K562 (cell line): ENCODE results near the gene CRX. TPM values are rescaled to one million over a fixed set of nuclear protein-coding genes. Genes with fewer than 3 reads are reported as not detected.

Experiments used
- EP400 ChIP-seq: fragments of 450-650 bp; IDR thresholded peaks from 2 replicates; pipeline ENCODE4 v1.6.1; 2017; ENCODE audit warnings: antibody characterized with exemption, mild to moderate bottlenecking, moderate library complexity
- EWSR1 ChIP-seq: fragments of 450-650 bp; IDR thresholded peaks from 2 replicates; pipeline ENCODE4 v1.6.1; 2018; ENCODE audit warnings: borderline replicate concordance, mild to moderate bottlenecking, low read depth, moderate library complexity; ENCODE audit not compliant: partially characterized antibody
- HEY1 ChIP-seq: fragments of 250-450 bp; sonication (Bioruptor Pico); IDR thresholded peaks from 2 replicates; pipeline ENCODE4 v1.5.0; 2020; ENCODE audit warnings: mild to moderate bottlenecking, moderate library complexity, borderline replicate concordance
- HMG20B ChIP-seq: fragments of 250-450 bp; sonication (Bioruptor Pico); IDR thresholded peaks from 2 replicates; pipeline ENCODE4 v1.5.0; 2021; ENCODE audit warnings: mild to moderate bottlenecking
- LEF1 ChIP-seq: fragments of 450-650 bp; IDR thresholded peaks from 2 replicates; pipeline ENCODE4 v1.6.1; 2016; ENCODE audit warnings: mild to moderate bottlenecking
- MIER1 ChIP-seq: fragments of 450-650 bp; IDR thresholded peaks from 2 replicates; pipeline ENCODE4 v1.6.1; 2016; ENCODE audit warnings: antibody characterized with exemption, mild to moderate bottlenecking, low read depth
- PHB2 ChIP-seq: fragments of 450-650 bp; IDR thresholded peaks from 2 replicates; pipeline ENCODE4 v1.6.1; 2017; ENCODE audit warnings: low read depth
- POLR3A ChIP-seq: IDR thresholded peaks from 2 replicates; pipeline ENCODE4 v1.6.1; 2011; ENCODE audit warnings: borderline replicate concordance, mild to moderate bottlenecking, moderate library complexity; ENCODE audit not compliant: insufficient read length, insufficient read depth; ENCODE audit errors: extremely low read depth
- SAFB2 ChIP-seq: fragments of 200-400 bp; formaldehyde crosslinking; IDR thresholded peaks from 2 replicates; pipeline ENCODE4 v1.6.1; 2018; ENCODE audit warnings: borderline replicate concordance, low read length, low read depth, moderate library complexity; ENCODE audit not compliant: severe bottlenecking
- SMAD2 ChIP-seq: fragments of 150-350 bp; IDR thresholded peaks from 2 replicates; pipeline ENCODE4 v1.6.1; 2014; ENCODE audit warnings: low read depth, mild to moderate bottlenecking, low read length
- TAF7 ChIP-seq: fragments of 450-650 bp; IDR thresholded peaks from 2 replicates; pipeline ENCODE4 v1.6.1; 2016; ENCODE audit warnings: missing genetic modification characterization, missing compliant biosample characterization
- ZNF407 ChIP-seq: fragments of 450-650 bp; IDR thresholded peaks from 2 replicates; pipeline ENCODE4 v1.6.1; 2016; ENCODE audit warnings: low read depth
- ZNF609 ChIP-seq: sonication (generic); formaldehyde crosslinking; IDR thresholded peaks from 2 replicates; pipeline ENCODE4 v1.8.1; 2023; ENCODE audit warnings: missing genetic modification reagents, mild to moderate bottlenecking, borderline replicate concordance
- polyA plus RNA-seq, 8 experiments: library from polyadenylated mRNA; depleted of rRNA in 4 of 8; stranded (reverse) in 5 of 8; unstranded in 3 of 8; fragments of >200 nt; fragmentation: Nextera tagmentation in 2 of 8; fragmentation: Illumina TruSeq in 1 of 8; extraction: Ambion mirVana in 2 of 8; extraction: Trizol in 1 of 8; gene quantifications; 2 replicates each; pipeline versions ENCODE4 v1.2.1 to v1.2.3, GENCODE V29; 2011 to 2014; ENCODE audit warnings: inconsistent platforms in 1 of 8, missing spikeins in 1 of 8
- total RNA-seq, 7 experiments: library from RNA; depleted of rRNA in 6 of 7; stranded (reverse); fragments of >200 nt in 6 of 7; fragmentation: Illumina TruSeq in 2 of 7; extraction: Trizol in 2 of 7; gene quantifications; 2 replicates each; pipeline versions ENCODE4 v1.2.1 to v1.2.3, GENCODE V29; 2011 to 2021; ENCODE audit warnings: low replicate concordance in 1 of 7

The CRX gene
- total and polyA plus RNA-seq, 9 of the 15 experiments (the other 6 are each of a cell fraction or from before 2014, with no cell fraction given), result 0.01 TPM; not detected in 8

GRCh38 chr19:47891923-47892666 is 70.4 kb downstream of the CRX start (continued):
- peak; percentile 99 for TF ChIP-seq LEF1
- TF ChIP-seq ZNF407, result no peak
- no peak for TF ChIP-seq POLR3A
- TF ChIP-seq HEY1 (CRISPR knock-in tag), result peak; percentile 24; the same call in 1 of the 2 replicates
- no peak for TF ChIP-seq MIER1
- TF ChIP-seq EWSR1, result no peak
- TF ChIP-seq PHB2, result peak; percentile 98
- peak; percentile 63 for TF ChIP-seq EP400
- TF ChIP-seq TAF7 (tag), result peak; percentile 76; the same call in 1 of the 2 replicates
- no peak for TF ChIP-seq SMAD2
- peak; percentile 75; the same call in 1 of the 2 replicates for TF ChIP-seq ZNF609 (CRISPR knock-in tag)
- no peak for TF ChIP-seq SAFB2
- no peak for TF ChIP-seq HMG20B (CRISPR knock-in tag)
